HG03064 (cell line): ENCODE results near the gene B3GNT8.
"Not testable (repeated sequence)": the region's sequence is repeated elsewhere in the genome, so short reads cannot be mapped to it uniquely, and the experiment has no call there.

Experiments
- ATAC-seq: cut with Tn5 transposase; IDR thresholded peaks from one replicate; pipeline ENCODE4 v1.9.1; 2021; ENCODE audit warnings: low read depth; ENCODE audit not compliant: unreplicated experiment

The B3GNT8 gene

GRCh38 chr19:41437944-41438574, 10.9 kb upstream of the B3GNT8 start:
- no peak for ATAC-seq

GRCh38 chr19:41436674-41436951, 9.4 kb upstream of the B3GNT8 start:
- ATAC-seq, result no peak

GRCh38 chr19:41435936-41436673, 8.9 kb upstream of the B3GNT8 start:
- ATAC-seq, result no peak

- ATAC-seq, result not testable (repeated sequence)
Measured at GRCh38 chr19:41435376-41435775, 8.2 kb upstream of the B3GNT8 start.

- ATAC-seq, result no peak
Measured at GRCh38 chr19:41434450-41434849, 7.3 kb upstream of the B3GNT8 start.

GRCh38 chr19:41433171-41433570, 6.0 kb upstream of the B3GNT8 start:
- no peak for ATAC-seq

GRCh38 chr19:41431426-41432386, 4.5 kb upstream of the B3GNT8 start:
- no peak for ATAC-seq

- ATAC-seq, result no peak
Measured at GRCh38 chr19:41430922-41431321, 3.7 kb upstream of the B3GNT8 start.

GRCh38 chr19:41428481-41428859, 1.3 kb upstream of the B3GNT8 start:
- ATAC-seq, result no peak

- no peak for ATAC-seq
Measured at GRCh38 chr19:41427647-41428480, 690 bp upstream of the B3GNT8 start.

GRCh38 chr19:41426116-41426841, 895 bp downstream of the B3GNT8 start:
- ATAC-seq, result no peak

GRCh38 chr19:41425174-41426115, 1.7 kb downstream of the B3GNT8 start:
- no peak for ATAC-seq

GRCh38 chr19:41424335-41425173, 2.6 kb downstream of the B3GNT8 start:
- no peak for ATAC-seq

- no peak for ATAC-seq
Measured at GRCh38 chr19:41422955-41423354, 4.2 kb downstream of the B3GNT8 start.

- ATAC-seq, result no peak
Measured at GRCh38 chr19:41422456-41422855, 4.7 kb downstream of the B3GNT8 start.

GRCh38 chr19:41421973-41422372, 5.2 kb downstream of the B3GNT8 start:
- no peak for ATAC-seq

GRCh38 chr19:41421314-41421713, 5.9 kb downstream of the B3GNT8 start:
- no peak for ATAC-seq
